OCI-LY1 (cell line): ENCODE measurements around the gene SLF1.

Experiments
- EZH2 ChIP-seq: fragments of 200-600 bp; sonication (generic), shearing (Covaris generic); IDR thresholded peaks from 2 replicates; pipeline ENCODE4 v1.8.0; 2017; ENCODE audit warnings: borderline replicate concordance, mixed run types, mild to moderate bottlenecking, antibody characterized with exemption, low read length, moderate library complexity, mixed read lengths
- TF ChIP-seq, protein P1 (sequence below): fragments of 200-600 bp; sonication (generic), shearing (Covaris generic); IDR thresholded peaks from 2 replicates; pipeline ENCODE4 v1.5.1; 2017; ENCODE audit warnings: mild to moderate bottlenecking, antibody characterized with exemption, low read length, moderate library complexity, mixed read lengths

GRCh38 chr5:94691291-94691690 is 72.8 kb downstream of the SLF1 start:
- TF ChIP-seq, protein P1, sequence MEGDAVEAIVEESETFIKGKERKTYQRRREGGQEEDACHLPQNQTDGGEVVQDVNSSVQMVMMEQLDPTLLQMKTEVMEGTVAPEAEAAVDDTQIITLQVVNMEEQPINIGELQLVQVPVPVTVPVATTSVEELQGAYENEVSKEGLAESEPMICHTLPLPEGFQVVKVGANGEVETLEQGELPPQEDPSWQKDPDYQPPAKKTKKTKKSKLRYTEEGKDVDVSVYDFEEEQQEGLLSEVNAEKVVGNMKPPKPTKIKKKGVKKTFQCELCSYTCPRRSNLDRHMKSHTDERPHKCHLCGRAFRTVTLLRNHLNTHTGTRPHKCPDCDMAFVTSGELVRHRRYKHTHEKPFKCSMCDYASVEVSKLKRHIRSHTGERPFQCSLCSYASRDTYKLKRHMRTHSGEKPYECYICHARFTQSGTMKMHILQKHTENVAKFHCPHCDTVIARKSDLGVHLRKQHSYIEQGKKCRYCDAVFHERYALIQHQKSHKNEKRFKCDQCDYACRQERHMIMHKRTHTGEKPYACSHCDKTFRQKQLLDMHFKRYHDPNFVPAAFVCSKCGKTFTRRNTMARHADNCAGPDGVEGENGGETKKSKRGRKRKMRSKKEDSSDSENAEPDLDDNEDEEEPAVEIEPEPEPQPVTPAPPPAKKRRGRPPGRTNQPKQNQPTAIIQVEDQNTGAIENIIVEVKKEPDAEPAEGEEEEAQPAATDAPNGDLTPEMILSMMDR, result no peak
- no peak for TF ChIP-seq EZH2
